Neuronal stem cell (in vitro differentiated cells): ENCODE results near the gene RAB25.
"Not testable (repeated sequence)": the region's sequence is repeated elsewhere in the genome, so short reads cannot be mapped to it uniquely, and the experiment has no call there.

Experiments
- DNase-seq: peaks from one replicate; pipeline ENCODE4 v3.0.0-alpha.2; 2013; ENCODE audit warnings: low spot score
- H2AFZ ChIP-seq: one replicate; pipeline ENCODE4 v1.6.1; 2013; ENCODE audit warnings: mild to moderate bottlenecking, low read length, inconsistent platforms
- H2AK5ac ChIP-seq: 2 replicates; pipeline ENCODE4 v1.6.1; 2013; ENCODE audit warnings: low read depth, mild to moderate bottlenecking, inconsistent platforms, low read length, moderate library complexity, mixed read lengths
- H2BK120ac ChIP-seq: 2 replicates; pipeline ENCODE4 v1.6.1; 2013; ENCODE audit warnings: low read depth, mild to moderate bottlenecking, inconsistent platforms, low read length, moderate library complexity, mixed read lengths
- H2BK12ac ChIP-seq: one replicate; pipeline ENCODE4 v1.6.1; 2013; ENCODE audit warnings: low read length, inconsistent platforms
- H2BK15ac ChIP-seq: 2 replicates; pipeline ENCODE4 v1.6.1; 2013; ENCODE audit warnings: mild to moderate bottlenecking, low read length, inconsistent platforms, mixed read lengths
- H2BK5ac ChIP-seq: one replicate; pipeline ENCODE4 v1.6.1; 2013; ENCODE audit warnings: inconsistent platforms, mild to moderate bottlenecking, low read length, moderate library complexity
- H3K14ac ChIP-seq: one replicate; pipeline ENCODE4 v1.6.1; 2013; ENCODE audit warnings: low read length, inconsistent platforms
- H3K18ac ChIP-seq: 2 replicates; pipeline ENCODE4 v1.6.1; 2013; ENCODE audit warnings: low read length, inconsistent platforms
- H3K23ac ChIP-seq: 2 replicates; pipeline ENCODE4 v1.6.1; 2013; ENCODE audit warnings: low read depth, mild to moderate bottlenecking, mixed read lengths, low read length, inconsistent platforms; ENCODE audit not compliant: poor library complexity
- H3K27ac ChIP-seq: replicated peaks from 3 replicates; pipeline ENCODE4 v1.5.1; 2013; ENCODE audit warnings: low read length, inconsistent platforms
- H3K27me3 ChIP-seq, 3 experiments: 2 replicates each; pipeline ENCODE4 v1.6.1; 2013; ENCODE audit warnings: low read length in 3 of 3, mild to moderate bottlenecking in 2 of 3, inconsistent platforms in 1 of 3, low read depth in 1 of 3, mixed read lengths in 1 of 3, moderate library complexity in 1 of 3; ENCODE audit not compliant: control insufficient read depth in 3 of 3, insufficient read depth in 3 of 3
- H3K36me3 ChIP-seq, 2 donors: replicated peaks in 1 of 2; 2 replicates each; pipeline ENCODE4 v1.6.1; 2013; ENCODE audit warnings: low read length in 2 of 2; ENCODE audit not compliant: control insufficient read depth in 2 of 2, insufficient read depth in 2 of 2
- H3K4ac ChIP-seq: 2 replicates; pipeline ENCODE4 v1.6.1; 2013; ENCODE audit warnings: inconsistent platforms, mild to moderate bottlenecking, low read length, moderate library complexity
- H3K4me1 ChIP-seq, 2 donors: 1 replicate in 1 of 2; 2 replicates in 1 of 2; pipeline ENCODE4 v1.6.1; 2013; ENCODE audit warnings: low read length in 2 of 2, low read depth in 1 of 2; ENCODE audit not compliant: control insufficient read depth in 2 of 2, insufficient read depth in 1 of 2
- H3K4me2 ChIP-seq: one replicate; pipeline ENCODE4 v1.6.1; 2013; ENCODE audit warnings: mild to moderate bottlenecking, low read length, inconsistent platforms; ENCODE audit not compliant: insufficient read depth, poor library complexity, severe bottlenecking
- H3K4me3 ChIP-seq, 2 donors: 2 replicates each; pipeline ENCODE4 v1.5.1; 2013; ENCODE audit warnings: low read length in 2 of 2, mild to moderate bottlenecking in 2 of 2, inconsistent platforms in 1 of 2, moderate library complexity in 1 of 2
- H3K79me1 ChIP-seq: one replicate; pipeline ENCODE4 v1.6.1; 2013; ENCODE audit warnings: low read depth, mild to moderate bottlenecking, inconsistent platforms, low read length, moderate library complexity
- H3K9ac ChIP-seq: one replicate; pipeline ENCODE4 v1.6.1; 2013; ENCODE audit warnings: mild to moderate bottlenecking, low read depth, low read length, inconsistent platforms; ENCODE audit not compliant: poor library complexity
- H3K9me3 ChIP-seq, 2 donors: replicated peaks in 1 of 2; 2 replicates each; pipeline versions ENCODE3 to v1.6.1; 2013; ENCODE audit warnings: low read length in 2 of 2, mild to moderate bottlenecking in 2 of 2, inconsistent platforms in 1 of 2, low read depth in 1 of 2, mixed read lengths in 1 of 2, moderate library complexity in 1 of 2; ENCODE audit not compliant: control insufficient read depth in 2 of 2, insufficient read depth in 1 of 2
- H4K8ac ChIP-seq: one replicate; pipeline ENCODE4 v1.6.1; 2013; ENCODE audit warnings: low read depth, mild to moderate bottlenecking, inconsistent platforms, low read length, moderate library complexity
- H4K91ac ChIP-seq: one replicate; pipeline ENCODE4 v1.6.1; 2013; ENCODE audit warnings: low read length, low read depth, mild to moderate bottlenecking, inconsistent platforms; ENCODE audit not compliant: poor library complexity
- WGBS, 2 donors: extraction: QIAGEN DNeasy Blood & Tissue Kit; methylation state at CpG; one replicate each; pipeline ENCODE4 v1.1.7; 2013; ENCODE audit warnings: missing lambda C conversion rate in 2 of 2, mixed read lengths in 1 of 2; ENCODE audit not compliant: insufficient read length in 2 of 2, insufficient replicate concordance in 1 of 2; ENCODE audit errors: extremely low coverage in 2 of 2; 5-methylcytosine and 5-hydroxymethylcytosine counted together

Gene RAB25

DNA sequence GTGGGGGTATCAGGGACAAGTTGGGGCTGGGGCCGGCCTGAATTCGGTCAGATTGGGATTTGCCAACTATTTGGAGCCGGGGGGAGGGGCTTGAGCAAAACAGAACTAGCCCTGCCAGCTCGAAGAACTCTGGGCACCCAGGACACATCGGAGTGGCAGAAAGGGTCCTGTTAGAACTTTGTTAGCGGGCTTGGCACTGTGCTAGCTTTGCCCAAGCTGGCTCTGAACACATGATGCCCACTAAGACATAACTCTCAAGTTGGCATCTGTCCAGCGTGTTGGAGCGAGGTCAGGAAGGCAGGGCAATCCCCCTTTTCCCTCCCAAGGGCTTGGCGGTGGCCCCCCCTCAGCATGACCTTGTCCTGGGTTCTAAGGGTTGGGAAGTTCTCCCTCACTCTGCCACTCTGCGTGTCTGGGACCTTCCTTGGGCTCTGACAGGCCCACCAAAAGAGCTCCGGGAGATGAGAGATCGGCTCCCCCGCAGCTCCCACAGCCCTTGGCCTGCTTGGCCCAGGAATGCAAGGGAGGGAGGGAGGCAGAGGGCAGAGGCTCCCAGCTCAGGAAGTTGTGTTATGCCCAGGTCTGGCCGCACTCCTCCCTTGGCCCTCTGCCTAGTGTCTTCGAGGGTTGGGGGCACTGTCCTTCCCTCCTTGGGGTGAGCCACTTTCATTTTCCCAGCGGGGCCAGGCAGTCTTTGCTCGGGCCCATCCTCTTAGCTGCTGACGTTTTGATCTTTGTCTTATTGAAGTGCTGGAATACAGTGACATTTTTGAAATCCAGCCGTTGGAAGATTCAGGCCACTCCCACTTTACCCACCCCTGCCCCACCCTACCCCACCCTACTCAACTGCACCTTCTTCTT, 54.8 kb downstream of the RAB25 start:
- peaks cover 2% of the 10 kb centered on the region for H3K79me1 ChIP-seq
- H3K9me3 ChIP-seq: no peaks in the 10 kb centered on the region
- no peak overlapping the region for H2BK5ac ChIP-seq
- no peak overlapping the region for H2BK15ac ChIP-seq
- H3K4me1 ChIP-seq: peaks cover 19 to 21% of the 10 kb centered on the region in 2 donors
- DNase-seq: no peak
- no peak overlapping the region for H4K8ac ChIP-seq
- no peak overlapping the region for H2BK12ac ChIP-seq
- H3K27ac ChIP-seq: no peak overlapping the region
- peak overlapping the region; percentile 95 for H3K4me2 ChIP-seq
- peaks cover 3 to 69% of the 10 kb centered on the region in 2 donors for H3K36me3 ChIP-seq
- no peak overlapping the region for H4K91ac ChIP-seq
- peaks cover 0 to 2% (median 0%) of the 10 kb centered on the region in 3 experiments for H3K27me3 ChIP-seq
- H3K18ac ChIP-seq: peak overlapping the region; percentile 25
- H2AFZ ChIP-seq: no peak overlapping the region
- no peak overlapping the region for H3K14ac ChIP-seq
- H3K4ac ChIP-seq: no peak overlapping the region
- no CpG with 5 or more reads among the region's 19 CpGs for WGBS, 2 donors
- no peak overlapping the region for H3K9ac ChIP-seq
- peak overlapping the region in 1 of 2 donors; percentile 82 for H3K4me3 ChIP-seq
- no peak overlapping the region for H2AK5ac ChIP-seq
- no peak overlapping the region for H2BK120ac ChIP-seq
- no peak overlapping the region for H3K23ac ChIP-seq

- not testable (repeated sequence) for H3K4ac ChIP-seq, H3K27ac ChIP-seq, H3K9ac ChIP-seq, H4K8ac ChIP-seq, H3K4me3 ChIP-seq, H2BK15ac ChIP-seq, H2AK5ac ChIP-seq, H3K79me1 ChIP-seq, H2BK120ac ChIP-seq, H4K91ac ChIP-seq, H3K23ac ChIP-seq, H2BK12ac ChIP-seq, H2BK5ac ChIP-seq, H3K27me3 ChIP-seq, H3K18ac ChIP-seq, H2AFZ ChIP-seq, H3K14ac ChIP-seq, H3K9me3 ChIP-seq, H3K4me2 ChIP-seq, DNase-seq
- Histone ChIP-seq H3K4me1 (peaks cover 21 to 28% of the 10 kb centered on the region in 2 donors), H3K36me3 (peaks cover 5 to 69% of the 10 kb centered on the region in 2 donors)
- no CpG with 5 or more reads among the region's 5 CpGs for WGBS, 2 donors
Observed at GRCh38 chr1:156116731-156117130, 55.8 kb downstream of the RAB25 start.

GRCh38 chr1:156117414-156118176, 56.6 kb downstream of the RAB25 start:
- peaks cover 5 to 68% of the 10 kb centered on the region in 2 donors for H3K36me3 ChIP-seq
- no peak overlapping the region for H3K23ac ChIP-seq
- peaks cover 25 to 35% of the 10 kb centered on the region in 2 donors for H3K4me1 ChIP-seq
- H2BK5ac ChIP-seq: no peak overlapping the region
- H3K27me3 ChIP-seq: peaks cover 0 to 2% (median 0%) of the 10 kb centered on the region in 3 experiments
- no peak overlapping the region for H3K4ac ChIP-seq
- H3K4me3 ChIP-seq: no peak overlapping the region
- DNase-seq: no peak
- H2BK12ac ChIP-seq: no peak overlapping the region
- no peak overlapping the region for H2AFZ ChIP-seq
- no peak overlapping the region for H3K14ac ChIP-seq
- no peak overlapping the region for H3K18ac ChIP-seq
- no peak overlapping the region for H4K8ac ChIP-seq
- WGBS, 2 donors: no CpG with 5 or more reads among the region's 13 CpGs
- H2AK5ac ChIP-seq: no peak overlapping the region
- H3K4me2 ChIP-seq: no peak overlapping the region
- H3K27ac ChIP-seq: no peak overlapping the region
- H3K79me1 ChIP-seq: peaks cover 5% of the 10 kb centered on the region
- no peak overlapping the region for H2BK120ac ChIP-seq
- H3K9me3 ChIP-seq: no peaks in the 10 kb centered on the region
- no peak overlapping the region for H4K91ac ChIP-seq
- no peak overlapping the region for H2BK15ac ChIP-seq
- no peak overlapping the region for H3K9ac ChIP-seq
